Esophagus muscularis mucosa (tissue), 4 donors: Measurements from ENCODE around the gene SNED1. TPM values are rescaled to one million over a fixed set of nuclear protein-coding genes. Genes with fewer than 3 reads are reported as not detected.

Experiments
- DNase-seq: peaks from one replicate; pipeline ENCODE4 v3.0.0-alpha.2; 2017; ENCODE audit errors: extremely low spot score
- H3K27ac ChIP-seq, 4 donors: fragments of 200-600 bp; sonication (generic); replicated peaks in 1 of 4; 1 replicate in 3 of 4; 2 replicates in 1 of 4; pipeline ENCODE4 v1.5.1; 2016 to 2019; ENCODE audit warnings: mild to moderate bottlenecking in 1 of 4
- H3K27me3 ChIP-seq, 4 donors: fragments of 200-600 bp; sonication (generic); one replicate each; pipeline versions ENCODE4 v1.5.1 to v1.6.0; 2016 to 2019
- H3K36me3 ChIP-seq, 4 donors: fragments of 200-600 bp; sonication (generic); one replicate each; pipeline ENCODE4 v1.5.1; 2016 to 2019
- H3K4me1 ChIP-seq, 4 donors: fragments of 200-600 bp; sonication (generic); one replicate each; pipeline ENCODE4 v1.5.1; 2016 to 2019
- H3K4me3 ChIP-seq, 4 donors: fragments of 200-600 bp; sonication (generic); 1 replicate in 2 of 4; 2 replicates in 2 of 4; pipeline ENCODE4 v1.5.1; 2016 to 2019; ENCODE audit warnings: mild to moderate bottlenecking in 4 of 4, moderate library complexity in 1 of 4
- H3K9me3 ChIP-seq, 4 donors: fragments of 200-600 bp; sonication (generic); 1 replicate in 3 of 4; 2 replicates in 1 of 4; pipeline ENCODE4 v1.5.1; 2016 to 2019
- CTCF ChIP-seq, 3 experiments: fragments of 200-600 bp in 2 of 3; fragments of 450-650 bp in 1 of 3; sonication (generic) in 2 of 3; IDR thresholded peaks; one replicate each; pipeline ENCODE4 v1.5.1; 2017 to 2019; ENCODE audit warnings: antibody characterized with exemption in 3 of 3, mild to moderate bottlenecking in 2 of 3, moderate library complexity in 1 of 3
- EP300 ChIP-seq: sonication (generic); formaldehyde crosslinking; IDR thresholded peaks from one replicate; pipeline ENCODE4 v1.6.1; 2017; ENCODE audit warnings: antibody characterized with exemption
- POLR2A ChIP-seq: fragments of 450-650 bp; IDR thresholded peaks from one replicate; pipeline ENCODE4 v1.6.1; 2017; ENCODE audit warnings: antibody characterized with exemption, moderate library complexity, mild to moderate bottlenecking, low read depth
- POLR2AphosphoS5 ChIP-seq, 2 donors: sonication (generic); formaldehyde crosslinking; IDR thresholded peaks; one replicate each; pipeline ENCODE4 v1.6.1; 2017; ENCODE audit warnings: antibody characterized with exemption in 2 of 2
- WGBS: methylation state at CpG from one replicate; pipeline ENCODE4 v1.1.5; 2018; 5-methylcytosine and 5-hydroxymethylcytosine counted together
- intact Hi-C: fragments of 100-400 bp; cut with DNase I; formaldehyde crosslinking; loops from one replicate; pipeline ENCODE4 v1.15.1; 2023
- total RNA-seq, 4 donors: library from RNA; depleted of rRNA; stranded (reverse); fragments of >200 nt; gene quantifications; one replicate each; pipeline versions ENCODE4 v1.1.0 to v1.2.1, GENCODE V29; 2016

Gene SNED1
- total RNA-seq, 4 donors from 2014 or later, result 7.3 to 14.1 (median 11.6) TPM

DNA sequence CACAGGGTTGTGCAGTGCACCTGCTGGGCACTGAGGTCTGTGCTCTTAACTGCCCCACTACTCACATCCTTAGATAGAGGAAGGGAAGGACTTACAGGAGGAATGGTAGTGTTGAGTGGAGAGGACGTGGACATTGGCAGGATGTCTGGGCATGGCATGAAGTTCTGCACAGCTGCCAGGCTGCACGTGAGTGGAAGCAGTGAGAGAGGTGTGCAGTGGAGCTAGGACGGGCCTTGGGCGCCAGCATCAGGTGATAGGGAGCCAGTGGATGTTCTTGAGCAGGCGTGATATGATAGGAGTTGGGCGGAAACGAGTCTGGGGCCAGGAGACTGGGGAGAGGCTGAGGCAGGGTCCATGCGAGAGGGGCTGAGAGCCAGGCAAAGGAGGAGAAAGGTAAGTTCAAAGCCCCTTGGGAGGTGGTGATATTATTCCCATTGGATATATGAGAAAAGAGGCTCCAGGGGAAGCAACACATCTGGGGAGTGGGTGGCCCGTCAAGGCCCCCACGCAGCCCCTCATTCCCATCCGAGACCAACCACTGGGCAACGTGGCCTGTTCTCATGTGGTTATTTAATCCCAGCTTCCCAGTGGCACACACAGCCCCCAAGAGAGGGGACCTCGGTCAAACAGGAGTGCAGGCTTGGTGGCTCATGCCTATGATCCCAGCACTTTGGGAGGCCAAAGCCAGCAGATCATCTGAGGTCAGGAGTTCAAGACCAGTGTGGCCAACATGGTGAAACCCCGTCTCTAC, 45.7 kb upstream of the SNED1 start:
- WGBS, result 83% methylated on average over 12 of the region's 14 CpGs
- Histone ChIP-seq H3K9me3 (no peaks in the 10 kb centered on the region), H3K4me1 (peaks cover 0 to 7% (median 2%) of the 10 kb centered on the region in 4 donors), H3K27me3 (peaks cover 0 to 51% (median 0%) of the 10 kb centered on the region in 4 donors), H3K27ac (no peak overlapping the region), H3K36me3 (no peaks in the 10 kb centered on the region), H3K4me3 (no peak overlapping the region)
- DNase-seq, result no peak
- TF ChIP-seq EP300 (no peak), CTCF (IDR thresholded peaks at IDR 0.05) (no peak), POLR2AphosphoS5 (IDR thresholded peaks at IDR 0.05) (no peak), POLR2A (no peak)
- intact Hi-C loops, result no loop called here

GRCh38 chr2:240953426-240954410, 44.7 kb upstream of the SNED1 start:
- Histone ChIP-seq H3K36me3 (no peaks in the 10 kb centered on the region), H3K27ac (no peak overlapping the region), H3K4me3 (no peak overlapping the region), H3K4me1 (peaks cover 0 to 7% (median 2%) of the 10 kb centered on the region in 4 donors), H3K27me3 (peaks cover 0 to 60% (median 0%) of the 10 kb centered on the region in 4 donors), H3K9me3 (no peaks in the 10 kb centered on the region)
- intact Hi-C loops, result no loop called here
- WGBS, result 61% methylated on average over 14 of the region's 14 CpGs
- no peak for DNase-seq
- TF ChIP-seq EP300 (no peak), CTCF (IDR thresholded peaks at IDR 0.05) (no peak), POLR2A (no peak), POLR2AphosphoS5 (IDR thresholded peaks at IDR 0.05) (no peak)

DNA sequence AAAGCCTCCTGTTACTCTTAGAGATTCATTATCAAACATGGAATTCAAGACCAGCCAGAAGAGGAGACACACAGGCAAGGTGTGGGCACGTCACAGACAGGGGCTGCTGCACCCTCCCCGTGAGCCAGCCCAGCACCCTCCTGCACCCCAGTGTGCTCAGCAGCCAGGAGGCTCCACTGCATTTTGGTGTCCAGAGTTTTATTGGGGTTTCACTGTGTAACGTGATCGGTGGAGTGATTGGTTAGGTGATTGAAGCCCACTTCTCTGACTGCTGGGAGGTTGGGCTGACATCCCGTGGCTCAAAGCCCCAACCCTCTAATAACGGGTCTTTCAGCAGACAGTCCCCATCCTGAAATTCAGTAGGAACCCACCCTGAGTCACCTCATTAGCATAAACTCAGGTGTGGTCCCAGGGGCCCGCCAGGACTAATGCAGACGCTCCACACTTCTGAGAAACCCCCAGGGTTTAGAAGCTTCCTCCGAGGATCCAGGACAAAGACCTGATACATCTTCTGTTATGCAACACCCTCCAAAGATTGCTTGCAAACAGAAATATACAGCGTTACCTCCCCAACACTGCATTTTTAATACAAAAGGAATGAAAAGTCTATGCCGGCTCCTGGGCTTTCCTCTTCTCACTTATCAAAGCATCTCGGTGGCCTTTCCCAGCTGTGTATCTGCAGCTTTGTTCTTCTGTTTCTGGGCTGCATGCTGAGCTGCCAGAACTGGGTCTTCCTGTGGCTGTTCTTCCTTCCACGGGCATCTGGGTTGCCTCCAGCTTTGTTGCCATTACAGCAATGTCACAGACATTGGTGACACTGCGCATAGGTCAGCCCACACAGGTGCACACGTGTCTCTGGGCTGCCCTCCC, 43.7 kb upstream of the SNED1 start:
- TF ChIP-seq EP300 (no peak), POLR2A (no peak), POLR2AphosphoS5 (IDR thresholded peaks at IDR 0.05) (no peak), CTCF (IDR thresholded peaks at IDR 0.05) (no peak)
- intact Hi-C loops, result no loop called here
- H3K4me3 ChIP-seq, result no peak overlapping the region
- DNase-seq, result no peak
- no peaks in the 10 kb centered on the region for H3K9me3 ChIP-seq
- WGBS, result 67% methylated on average over 13 of the region's 15 CpGs
- peaks cover 0 to 59% (median 1%) of the 10 kb centered on the region in 4 donors for H3K27me3 ChIP-seq
- peaks cover 0 to 7% (median 3%) of the 10 kb centered on the region in 4 donors for H3K4me1 ChIP-seq
- H3K36me3 ChIP-seq, result no peaks in the 10 kb centered on the region
- no peak overlapping the region for H3K27ac ChIP-seq

GRCh38 chr2:240955306-240956170, 42.9 kb upstream of the SNED1 start:
- H3K4me1 ChIP-seq, result peaks cover 6 to 13% (median 11%) of the 10 kb centered on the region in 4 donors
- WGBS, result 86% methylated on average over 14 of the region's 17 CpGs

More at GRCh38 chr2:240955306-240956170, 42.9 kb upstream of the SNED1 start:
- Histone ChIP-seq H3K9me3 (no peaks in the 10 kb centered on the region), H3K27ac (no peak overlapping the region), H3K36me3 (no peaks in the 10 kb centered on the region), H3K4me3 (no peak overlapping the region), H3K27me3 (peaks cover 0 to 60% (median 2%) of the 10 kb centered on the region in 4 donors)
- intact Hi-C loops, result no loop called here
- DNase-seq, result no peak
- TF ChIP-seq POLR2AphosphoS5 (IDR thresholded peaks at IDR 0.05) (no peak), CTCF (IDR thresholded peaks at IDR 0.05) (no peak), EP300 (no peak), POLR2A (no peak)
